Skeletal muscle tissue (tissue), 4 donors: ENCODE results near the gene AGMO. TPM values are rescaled to one million over a fixed set of nuclear protein-coding genes. Genes with fewer than 3 reads are reported as not detected.

Experiments used
- H3K27ac ChIP-seq: one replicate; pipeline ENCODE4 v1.7.0; 2013; ENCODE audit warnings: mild to moderate bottlenecking, low read depth, low read length, inconsistent platforms
- H3K27me3 ChIP-seq, 3 donors: one replicate each; pipeline ENCODE4 v1.7.0; 2013; ENCODE audit warnings: low read length in 3 of 3; ENCODE audit not compliant: control insufficient read depth in 3 of 3, insufficient read depth in 3 of 3
- H3K36me3 ChIP-seq, 3 donors: one replicate each; pipeline ENCODE4 v1.7.0; 2013; ENCODE audit warnings: low read length in 3 of 3; ENCODE audit not compliant: control insufficient read depth in 3 of 3, insufficient read depth in 3 of 3
- H3K4me1 ChIP-seq, 3 donors: one replicate each; pipeline ENCODE4 v1.7.0; 2013; ENCODE audit warnings: low read length in 3 of 3, mild to moderate bottlenecking in 3 of 3; ENCODE audit not compliant: control insufficient read depth in 3 of 3, insufficient read depth in 3 of 3
- H3K4me3 ChIP-seq, 3 donors: one replicate each; pipeline ENCODE4 v1.7.0; 2013; ENCODE audit warnings: low read length in 3 of 3
- H3K9ac ChIP-seq, 3 donors: one replicate each; pipeline ENCODE4 v1.7.0; 2013; ENCODE audit warnings: low read length in 3 of 3, mild to moderate bottlenecking in 3 of 3, moderate library complexity in 2 of 3, low read depth in 1 of 3
- H3K9me3 ChIP-seq, 3 donors: one replicate each; pipeline ENCODE4 v1.7.0; 2013; ENCODE audit warnings: low read length in 3 of 3; ENCODE audit not compliant: control insufficient read depth in 3 of 3
- total RNA-seq: library from RNA; depleted of rRNA; stranded (reverse); fragments of >200 nt; gene quantifications from one replicate; pipeline ENCODE4 v1.2.3, GENCODE V29; 2014
- donor health status: Osteomylitis.

Gene AGMO
- total RNA-seq, 1 donor from 2014 or later, result 3.1 TPM

- no peak overlapping the region for H3K4me3 ChIP-seq
- no peaks in the 10 kb centered on the region for H3K36me3 ChIP-seq
- no peaks in the 10 kb centered on the region for H3K27me3 ChIP-seq
- H3K4me1 ChIP-seq, result no peaks in the 10 kb centered on the region
- no peak overlapping the region for H3K27ac ChIP-seq
- H3K9me3 ChIP-seq, result no peaks in the 10 kb centered on the region
- H3K9ac ChIP-seq, result no peak overlapping the region
Measured at GRCh38 chr7:15327001-15327400, 234.8 kb downstream of the AGMO start.

GRCh38 chr7:15326044-15326644, 235.7 kb downstream of the AGMO start:
- Histone ChIP-seq H3K36me3 (no peaks in the 10 kb centered on the region), H3K27me3 (no peaks in the 10 kb centered on the region), H3K27ac (no peak overlapping the region), H3K4me3 (no peak overlapping the region), H3K9ac (no peak overlapping the region), H3K4me1 (no peaks in the 10 kb centered on the region), H3K9me3 (no peaks in the 10 kb centered on the region)

- H3K27me3 ChIP-seq, result no peaks in the 10 kb centered on the region
- H3K36me3 ChIP-seq, result no peaks in the 10 kb centered on the region
- H3K9ac ChIP-seq, result no peak overlapping the region
- no peaks in the 10 kb centered on the region for H3K4me1 ChIP-seq
- no peaks in the 10 kb centered on the region for H3K9me3 ChIP-seq
- no peak overlapping the region for H3K27ac ChIP-seq
- no peak overlapping the region for H3K4me3 ChIP-seq
Measured at GRCh38 chr7:15323550-15323949, 238.3 kb downstream of the AGMO start.

GRCh38 chr7:15317215-15317614, 244.6 kb downstream of the AGMO start:
- H3K27ac ChIP-seq, result no peak overlapping the region
- H3K36me3 ChIP-seq, result no peaks in the 10 kb centered on the region
- H3K9me3 ChIP-seq, result no peaks in the 10 kb centered on the region
- no peak overlapping the region for H3K4me3 ChIP-seq
- no peaks in the 10 kb centered on the region for H3K27me3 ChIP-seq
- no peaks in the 10 kb centered on the region for H3K4me1 ChIP-seq
- H3K9ac ChIP-seq, result no peak overlapping the region

- H3K9me3 ChIP-seq, result no peaks in the 10 kb centered on the region
- H3K4me1 ChIP-seq, result no peaks in the 10 kb centered on the region
- H3K9ac ChIP-seq, result no peak overlapping the region
- no peak overlapping the region for H3K4me3 ChIP-seq
- no peak overlapping the region for H3K27ac ChIP-seq
- H3K36me3 ChIP-seq, result no peaks in the 10 kb centered on the region
- H3K27me3 ChIP-seq, result no peaks in the 10 kb centered on the region
Measured at GRCh38 chr7:15315678-15316077, 246.1 kb downstream of the AGMO start.

- no peak overlapping the region for H3K27ac ChIP-seq
- H3K4me3 ChIP-seq, result no peak overlapping the region
- no peak overlapping the region for H3K9ac ChIP-seq
- H3K36me3 ChIP-seq, result no peaks in the 10 kb centered on the region
- H3K27me3 ChIP-seq, result no peaks in the 10 kb centered on the region
- no peaks in the 10 kb centered on the region for H3K9me3 ChIP-seq
- no peaks in the 10 kb centered on the region for H3K4me1 ChIP-seq
Measured at GRCh38 chr7:15314922-15315321, 246.9 kb downstream of the AGMO start.

GRCh38 chr7:15313361-15313760, 248.5 kb downstream of the AGMO start:
- no peaks in the 10 kb centered on the region for H3K36me3 ChIP-seq
- H3K27ac ChIP-seq, result no peak overlapping the region
- no peak overlapping the region for H3K4me3 ChIP-seq
- H3K9me3 ChIP-seq, result no peaks in the 10 kb centered on the region
- H3K27me3 ChIP-seq, result no peaks in the 10 kb centered on the region
- no peaks in the 10 kb centered on the region for H3K4me1 ChIP-seq
- H3K9ac ChIP-seq, result no peak overlapping the region

GRCh38 chr7:15309872-15310271, 251.9 kb downstream of the AGMO start:
- H3K27ac ChIP-seq, result no peak overlapping the region
- no peak overlapping the region for H3K4me3 ChIP-seq
- H3K9ac ChIP-seq, result no peak overlapping the region
- H3K36me3 ChIP-seq, result no peaks in the 10 kb centered on the region
- no peaks in the 10 kb centered on the region for H3K27me3 ChIP-seq
- H3K9me3 ChIP-seq, result no peaks in the 10 kb centered on the region
- H3K4me1 ChIP-seq, result no peaks in the 10 kb centered on the region

- Histone ChIP-seq H3K36me3 (no peaks in the 10 kb centered on the region), H3K9me3 (no peaks in the 10 kb centered on the region), H3K9ac (no peak overlapping the region), H3K4me1 (no peaks in the 10 kb centered on the region), H3K27me3 (no peaks in the 10 kb centered on the region), H3K4me3 (no peak overlapping the region), H3K27ac (no peak overlapping the region)
Measured at GRCh38 chr7:15308821-15309220, 253.0 kb downstream of the AGMO start.

GRCh38 chr7:15306296-15306695, 255.5 kb downstream of the AGMO start:
- H3K36me3 ChIP-seq, result no peaks in the 10 kb centered on the region
- H3K27me3 ChIP-seq, result no peaks in the 10 kb centered on the region

More at GRCh38 chr7:15306296-15306695, 255.5 kb downstream of the AGMO start:
- Histone ChIP-seq H3K27ac (no peak overlapping the region), H3K9me3 (no peaks in the 10 kb centered on the region), H3K4me1 (no peaks in the 10 kb centered on the region), H3K9ac (no peak overlapping the region), H3K4me3 (no peak overlapping the region)
